ENCODE results near the gene LIPE.

The LIPE gene

DNA sequence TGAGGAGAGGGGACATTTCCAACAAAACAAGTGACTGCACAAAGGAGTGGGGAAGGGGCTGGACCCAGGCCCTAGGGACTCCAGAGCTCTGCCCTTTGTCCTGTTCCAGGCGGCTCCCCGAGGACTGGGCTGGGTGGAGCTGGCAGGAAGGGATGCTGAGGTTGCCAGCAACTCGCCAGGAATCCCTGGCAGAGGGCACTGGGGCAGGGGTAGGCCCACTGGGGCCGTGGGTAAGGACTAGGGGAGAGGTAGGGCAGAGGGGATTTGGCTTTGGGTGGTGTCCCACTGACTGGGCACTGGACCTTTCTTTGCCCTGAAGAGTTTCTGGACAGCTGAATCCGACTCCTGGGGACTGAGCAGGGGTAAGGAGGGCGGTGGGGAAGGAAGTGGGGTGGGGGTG, 7.9 kb downstream of the LIPE start:
- TF ChIP-seq, protein P1, sequence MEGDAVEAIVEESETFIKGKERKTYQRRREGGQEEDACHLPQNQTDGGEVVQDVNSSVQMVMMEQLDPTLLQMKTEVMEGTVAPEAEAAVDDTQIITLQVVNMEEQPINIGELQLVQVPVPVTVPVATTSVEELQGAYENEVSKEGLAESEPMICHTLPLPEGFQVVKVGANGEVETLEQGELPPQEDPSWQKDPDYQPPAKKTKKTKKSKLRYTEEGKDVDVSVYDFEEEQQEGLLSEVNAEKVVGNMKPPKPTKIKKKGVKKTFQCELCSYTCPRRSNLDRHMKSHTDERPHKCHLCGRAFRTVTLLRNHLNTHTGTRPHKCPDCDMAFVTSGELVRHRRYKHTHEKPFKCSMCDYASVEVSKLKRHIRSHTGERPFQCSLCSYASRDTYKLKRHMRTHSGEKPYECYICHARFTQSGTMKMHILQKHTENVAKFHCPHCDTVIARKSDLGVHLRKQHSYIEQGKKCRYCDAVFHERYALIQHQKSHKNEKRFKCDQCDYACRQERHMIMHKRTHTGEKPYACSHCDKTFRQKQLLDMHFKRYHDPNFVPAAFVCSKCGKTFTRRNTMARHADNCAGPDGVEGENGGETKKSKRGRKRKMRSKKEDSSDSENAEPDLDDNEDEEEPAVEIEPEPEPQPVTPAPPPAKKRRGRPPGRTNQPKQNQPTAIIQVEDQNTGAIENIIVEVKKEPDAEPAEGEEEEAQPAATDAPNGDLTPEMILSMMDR (IDR thresholded peaks at IDR 0.05; ENCODE audit: borderline replicate concordance, insufficient read depth, low read depth, low read length), result no peak
- H3K4me3 ChIP-seq (ENCODE audit: low read depth, low read length), result no peak overlapping the region

DNA sequence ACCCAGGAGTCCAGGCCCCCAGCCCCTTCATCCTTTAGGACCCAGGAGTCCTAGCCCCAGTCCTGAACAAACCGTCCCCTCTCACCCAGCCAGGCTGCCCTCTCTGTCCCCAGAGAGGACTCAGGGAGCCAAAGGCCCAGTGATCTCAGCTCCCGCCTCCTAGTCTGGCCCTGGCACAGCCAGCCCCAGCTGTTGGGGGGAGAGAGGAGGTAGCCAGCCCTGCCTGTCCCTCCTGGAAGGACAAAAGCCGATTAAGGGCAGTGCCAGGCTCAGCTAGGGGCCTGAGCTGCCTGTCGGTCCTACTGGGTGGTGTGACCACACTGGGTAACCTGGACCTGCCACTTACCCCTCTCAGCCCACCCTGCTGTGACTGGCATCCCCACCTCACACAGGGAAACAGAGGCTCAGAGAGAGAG, 14.5 kb downstream of the LIPE start:
- H3K4me3 ChIP-seq (ENCODE audit: low read depth, low read length), result no peak overlapping the region
- TF ChIP-seq, protein P1 (IDR thresholded peaks at IDR 0.05; ENCODE audit: borderline replicate concordance, insufficient read depth, low read depth, low read length), result no peak

DNA sequence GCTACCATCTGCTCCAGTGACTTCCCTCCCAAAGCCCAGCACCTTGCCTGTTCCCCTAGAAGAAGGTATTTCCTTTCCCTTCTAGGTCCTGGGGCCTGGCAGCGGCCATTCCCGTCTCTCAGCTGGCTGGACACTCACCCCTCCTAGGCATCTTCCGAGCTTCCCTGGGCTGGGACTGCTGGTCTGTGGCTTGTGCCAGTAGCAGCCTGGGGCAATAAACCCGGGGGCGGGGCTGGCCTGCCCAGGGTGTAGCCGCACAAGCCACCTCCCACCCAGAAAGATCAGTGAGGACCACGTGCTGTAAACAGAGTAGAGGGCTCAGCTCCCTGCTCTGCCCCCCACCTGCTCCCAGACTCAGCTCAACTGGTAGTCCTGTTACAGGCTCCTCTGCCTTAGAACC, 15.0 kb downstream of the LIPE start:
- TF ChIP-seq, protein P1 (IDR thresholded peaks at IDR 0.05; ENCODE audit: borderline replicate concordance, insufficient read depth, low read depth, low read length), result no peak
- H3K4me3 ChIP-seq (ENCODE audit: low read depth, low read length), result no peak overlapping the region

DNA sequence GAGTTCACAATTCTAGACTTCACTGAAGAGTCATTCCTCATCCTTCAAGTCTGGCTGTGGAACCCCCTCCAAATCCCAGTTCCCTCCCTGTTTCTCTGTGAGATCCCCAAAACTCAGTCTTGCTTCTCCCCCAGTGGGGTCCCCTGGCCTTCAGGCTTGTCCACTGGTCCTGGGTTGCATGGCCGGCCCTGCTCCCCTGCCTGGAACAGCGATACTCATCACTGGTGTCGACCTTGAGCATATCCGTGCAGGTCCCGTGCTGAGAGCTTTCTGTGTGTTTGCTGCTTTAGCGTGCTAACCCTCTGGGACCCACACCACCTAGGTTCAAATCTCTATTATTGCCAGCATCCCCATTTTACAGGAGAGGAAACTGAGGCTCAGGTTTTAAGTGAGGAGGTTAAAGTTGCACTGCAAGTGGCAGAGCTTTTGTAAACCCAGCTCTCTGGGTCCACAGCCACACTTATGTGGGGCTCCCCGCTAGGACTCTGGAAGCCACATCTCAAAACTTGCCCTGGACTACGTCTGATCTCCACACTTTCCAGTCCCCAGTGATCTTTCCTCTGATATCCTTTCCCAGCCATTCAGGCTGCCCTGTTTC, 15.5 kb downstream of the LIPE start:
- TF ChIP-seq, protein P1 (IDR thresholded peaks at IDR 0.05; ENCODE audit: borderline replicate concordance, insufficient read depth, low read depth, low read length), result no peak
- H3K4me3 ChIP-seq (ENCODE audit: low read depth, low read length), result no peak overlapping the region

DNA sequence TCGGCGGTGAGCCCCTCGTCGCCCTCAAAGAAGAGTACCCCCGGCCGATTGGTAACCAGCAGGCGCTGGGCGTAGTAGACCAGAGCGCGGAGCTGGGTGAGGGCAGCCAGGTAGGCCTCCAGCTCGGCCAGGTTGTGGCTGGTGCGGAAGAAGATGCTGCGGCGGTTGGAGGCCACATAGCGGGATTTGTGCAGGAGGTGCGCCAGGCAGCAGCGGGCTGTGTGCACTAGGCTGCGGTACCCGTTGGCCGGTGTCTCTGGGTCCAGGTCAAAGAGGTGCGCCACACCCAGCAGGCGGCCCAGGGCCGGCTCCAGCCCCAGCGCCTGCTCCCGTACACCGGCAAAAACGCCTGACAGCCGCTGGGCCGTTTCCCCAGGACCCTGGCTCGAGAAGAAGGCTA, 16.8 kb downstream of the LIPE start:
- TF ChIP-seq, protein P1 (IDR thresholded peaks at IDR 0.05; ENCODE audit: borderline replicate concordance, insufficient read depth, low read depth, low read length), result no peak

GRCh38 chr19:42409477-42409876, 17.7 kb downstream of the LIPE start:
- TF ChIP-seq, protein P1 (IDR thresholded peaks at IDR 0.05; ENCODE audit: borderline replicate concordance, insufficient read depth, low read depth, low read length), result no peak

More for the DNA sequence above, 16.8 kb downstream of the LIPE start:
- H3K4me3 ChIP-seq (ENCODE audit: low read depth, low read length), result no peak overlapping the region

DNA sequence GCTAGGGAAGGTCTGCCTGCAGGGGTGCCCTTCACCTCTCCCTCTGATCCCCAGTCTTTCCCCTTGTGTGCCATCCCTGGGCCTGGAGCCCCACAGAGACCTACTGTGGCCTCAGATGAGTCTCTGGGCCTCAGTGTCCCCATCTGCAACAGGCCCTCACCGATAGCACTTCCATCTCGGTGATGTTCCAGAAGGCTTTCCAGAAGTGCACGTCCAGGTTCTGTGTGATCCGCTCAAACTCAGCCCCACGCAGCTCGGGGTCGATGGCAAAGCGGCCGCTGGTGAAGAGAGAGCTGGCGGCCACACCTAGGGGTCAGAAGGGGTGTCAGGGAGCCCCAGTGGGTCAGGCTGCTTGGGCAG, 19.4 kb downstream of the LIPE start:
- H3K4me3 ChIP-seq (ENCODE audit: low read depth, low read length), result no peak overlapping the region
- TF ChIP-seq, protein P1 (IDR thresholded peaks at IDR 0.05; ENCODE audit: borderline replicate concordance, insufficient read depth, low read depth, low read length), result no peak

More at GRCh38 chr19:42409477-42409876, 17.7 kb downstream of the LIPE start:
- no peak overlapping the region for H3K4me3 ChIP-seq (ENCODE audit: low read depth, low read length)

Measured in GM12875 (cell line).